Stimulated activated CD4-positive, alpha-beta T cell treated with anti-CD3 and anti-CD28 coated beads, Interleukin-4, amount 100 ng/mL, for 48 hours (primary cell): Measurements from ENCODE around the gene GP5.

Experiments used
- DNase-seq, 2 donors: peaks; one replicate each; pipeline ENCODE4 v3.0.0-alpha.2; 2020; ENCODE audit warnings: low read depth in 2 of 2

The GP5 gene

DNA sequence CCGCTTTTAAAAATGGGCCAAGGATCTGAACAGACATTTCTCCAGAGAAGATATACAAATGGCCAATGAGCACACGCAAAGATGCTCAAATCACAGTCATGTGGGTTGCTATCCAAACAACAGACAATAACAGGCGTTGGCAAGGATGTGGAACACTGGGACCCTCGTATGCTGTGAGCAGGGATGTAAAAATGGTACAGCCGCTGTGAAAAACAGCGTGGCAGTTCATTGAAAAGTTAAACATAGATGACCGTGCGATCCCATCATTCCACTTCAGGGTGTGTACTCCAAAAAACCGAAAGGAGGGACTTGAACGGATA lies 22.9 kb downstream of the GP5 start:
- no peak for DNase-seq

- DNase-seq, result no peak
Measured at GRCh38 chr3:194375473-194376240, 23.4 kb downstream of the GP5 start.

DNA sequence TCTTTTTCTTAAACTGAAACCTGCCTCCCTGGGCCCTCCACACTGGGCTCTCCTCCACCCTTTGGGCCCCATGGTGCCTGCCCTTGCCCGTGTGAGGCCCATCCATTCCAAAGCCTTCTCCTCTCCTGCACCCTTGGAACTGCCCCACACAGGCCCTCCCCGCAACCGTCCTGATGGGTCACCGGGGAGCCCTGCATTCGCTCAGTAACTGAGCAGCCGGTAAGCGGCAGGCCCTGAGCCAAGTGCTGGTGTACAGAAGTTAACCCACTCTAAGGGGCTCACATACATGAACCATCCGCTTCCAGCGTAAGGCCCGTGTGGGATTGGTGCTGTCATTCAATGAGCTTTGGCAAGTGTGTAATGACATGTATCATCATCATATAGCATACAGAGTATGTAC lies 24.1 kb downstream of the GP5 start:
- DNase-seq, result no peak

DNA sequence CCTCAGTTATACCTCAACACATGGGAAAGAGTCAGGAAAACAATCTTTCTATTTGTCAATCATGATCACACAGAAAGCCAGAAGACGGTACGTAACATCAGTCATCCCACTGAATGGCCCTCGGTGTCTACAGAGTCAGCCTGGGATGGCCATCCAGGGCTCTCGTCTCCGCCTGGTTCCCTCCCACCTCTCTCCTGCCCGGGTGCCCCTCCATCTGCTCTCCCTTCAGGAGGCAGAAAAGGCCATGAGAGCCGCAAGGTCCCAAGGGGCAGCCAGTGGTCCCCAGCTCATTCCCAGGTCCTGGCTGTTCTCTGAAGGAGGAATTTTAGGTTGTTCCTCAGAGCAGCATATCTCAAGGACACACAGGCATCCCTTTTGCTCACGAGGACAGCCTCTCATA lies 25.2 kb downstream of the GP5 start:
- no peak for DNase-seq

- no peak for DNase-seq
Measured at GRCh38 chr3:194373028-194373427, 26.0 kb downstream of the GP5 start.

DNA sequence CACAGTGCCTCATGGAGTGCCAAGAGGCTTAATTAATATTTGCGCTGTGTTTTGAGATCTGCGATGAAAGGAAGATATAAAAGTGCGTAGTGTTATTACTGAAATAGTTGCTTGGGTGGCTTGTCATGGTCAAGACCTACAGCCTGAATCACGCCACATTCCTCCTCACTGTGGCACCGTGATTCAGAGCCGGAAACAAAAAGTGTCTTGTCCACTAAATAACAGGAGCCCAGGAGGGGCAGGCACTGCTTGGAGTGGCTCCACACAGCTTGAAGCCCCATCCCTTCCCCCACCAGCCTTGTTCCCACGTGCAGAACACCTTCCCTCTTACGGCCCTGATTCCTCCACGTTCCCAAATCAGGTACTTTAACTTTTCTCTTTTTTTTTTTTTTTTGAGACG lies 28.3 kb downstream of the GP5 start:
- no peak for DNase-seq

DNA sequence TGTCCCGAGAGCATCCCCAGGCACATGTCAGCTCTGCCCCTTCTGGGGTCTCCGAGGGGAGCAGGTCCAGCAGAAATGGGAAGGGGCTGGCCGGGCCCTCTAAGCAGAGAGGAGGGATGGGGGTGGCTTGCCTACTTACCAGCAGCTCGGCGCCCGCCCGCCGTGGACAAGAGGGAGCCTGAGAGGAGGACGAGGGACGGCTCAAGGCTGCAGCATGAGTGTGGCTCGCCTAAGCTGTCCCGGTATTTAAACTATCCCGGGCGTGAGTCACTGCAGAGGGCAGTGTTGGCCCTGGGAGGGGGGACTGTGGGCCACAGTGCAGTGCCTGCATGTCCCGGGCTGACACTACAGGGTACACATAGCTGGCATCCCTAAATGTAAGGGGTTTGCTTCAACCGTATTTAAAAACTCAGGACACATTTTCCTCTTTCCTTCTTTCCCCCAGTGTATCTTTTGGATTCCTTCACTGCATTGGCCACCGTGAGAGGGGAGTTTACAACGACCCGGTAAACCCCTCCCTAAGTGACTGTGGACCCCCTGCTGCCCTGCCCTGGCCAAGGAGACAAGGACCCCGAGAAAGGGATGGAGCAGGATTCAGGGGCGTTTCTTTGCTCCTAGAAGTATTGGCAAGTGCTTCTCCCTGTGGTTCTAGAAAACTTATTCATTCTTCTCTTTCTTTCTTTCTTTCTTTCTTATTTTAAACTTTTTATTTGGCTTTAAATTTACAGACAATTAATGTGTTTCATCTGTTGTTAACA lies 29.4 kb downstream of the GP5 start, which contains the start of gene LRRC15:
LRRC15 (minus strand) TSS at position 222 of the 758 bp plus-strand sequence. CDS start 8,700 bp downstream, outside the sequence.
- no peak for DNase-seq

DNA sequence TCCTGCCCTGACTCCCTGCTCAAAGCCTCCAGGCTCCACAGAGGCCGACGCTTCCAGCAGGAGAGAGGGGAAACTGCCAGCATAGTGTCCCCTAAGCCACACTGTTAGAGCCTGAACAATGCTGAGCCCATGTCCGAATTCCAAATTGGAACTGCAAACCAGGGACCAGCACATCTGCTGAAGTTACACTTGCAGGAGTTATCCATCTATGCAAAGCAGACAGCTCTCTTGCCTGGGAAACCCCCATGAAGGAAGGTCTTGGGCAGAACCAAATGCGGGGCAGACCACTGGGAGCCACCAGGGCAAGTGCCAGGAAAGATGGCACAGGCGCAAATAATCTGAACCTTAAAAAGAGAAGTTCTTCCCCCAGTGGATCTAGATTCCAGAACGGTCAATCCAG lies 30.1 kb downstream of the GP5 start:
- DNase-seq, result no peak

- no peak for DNase-seq
Measured at GRCh38 chr3:194367992-194368841, 30.8 kb downstream of the GP5 start.

DNA sequence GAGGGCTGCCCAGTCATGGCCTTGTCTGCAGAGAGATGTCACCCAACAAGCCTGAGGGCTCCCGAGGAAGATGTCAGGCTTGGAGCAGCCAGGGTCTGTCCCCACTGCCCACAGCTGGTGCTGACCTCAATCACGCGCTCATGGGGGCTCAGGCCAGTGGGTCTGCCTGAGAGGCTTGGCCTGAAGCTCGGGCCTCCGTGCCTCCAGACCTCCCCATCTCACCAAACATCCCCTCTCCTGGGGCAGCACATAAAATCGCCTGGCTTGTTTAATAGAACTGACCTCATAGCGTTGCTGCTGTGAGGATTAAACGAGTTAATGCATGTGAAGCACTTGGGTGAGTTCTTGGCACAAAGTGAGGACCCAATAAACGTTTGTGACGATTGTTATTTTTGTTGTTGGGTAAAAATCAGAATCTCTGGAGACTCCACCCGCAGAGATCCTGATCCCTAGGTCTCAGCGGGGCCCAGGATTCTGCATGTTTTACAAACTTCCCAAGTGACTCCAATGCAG lies 33.0 kb downstream of the GP5 start:
- no peak for DNase-seq

DNA sequence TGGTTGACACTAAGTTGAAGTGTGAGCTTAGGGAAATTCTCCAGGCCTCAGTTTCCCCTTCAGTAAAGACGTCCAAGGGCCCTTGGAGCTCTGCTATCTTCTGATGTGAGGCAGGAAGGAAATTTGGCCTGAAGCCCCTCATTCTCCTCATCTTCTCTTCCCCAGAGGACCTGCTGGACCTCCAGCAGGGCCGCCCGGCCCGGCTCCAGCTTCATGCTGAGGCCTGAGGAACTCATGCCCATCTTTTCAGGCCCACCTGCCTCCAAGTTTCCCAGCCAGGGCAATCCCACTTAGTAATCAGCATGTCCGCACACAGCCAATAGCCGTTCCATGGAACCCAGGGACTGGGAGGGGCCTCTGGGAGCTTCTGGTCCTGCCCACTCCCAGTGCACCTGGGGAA lies 33.5 kb downstream of the GP5 start:
- DNase-seq, result no peak

- no peak for DNase-seq
Measured at GRCh38 chr3:194364652-194365434, 34.2 kb downstream of the GP5 start.

DNA sequence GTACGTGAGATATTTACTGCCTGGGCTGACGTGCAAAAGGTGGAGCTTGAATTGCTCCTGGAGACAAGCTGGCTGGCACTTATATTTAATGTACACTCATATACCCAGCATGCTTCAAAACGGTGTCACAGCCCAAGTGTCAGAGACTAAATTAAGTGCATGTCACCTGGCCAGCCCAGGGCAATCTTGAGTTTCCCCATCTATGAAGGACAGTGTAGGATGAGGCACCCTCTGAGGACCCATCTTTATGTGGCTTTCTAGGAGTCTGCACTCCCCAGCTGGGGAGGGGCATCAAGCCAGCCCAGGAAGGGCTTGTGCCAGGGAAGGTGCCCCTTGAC lies 34.8 kb downstream of the GP5 start:
- no peak for DNase-seq

DNA sequence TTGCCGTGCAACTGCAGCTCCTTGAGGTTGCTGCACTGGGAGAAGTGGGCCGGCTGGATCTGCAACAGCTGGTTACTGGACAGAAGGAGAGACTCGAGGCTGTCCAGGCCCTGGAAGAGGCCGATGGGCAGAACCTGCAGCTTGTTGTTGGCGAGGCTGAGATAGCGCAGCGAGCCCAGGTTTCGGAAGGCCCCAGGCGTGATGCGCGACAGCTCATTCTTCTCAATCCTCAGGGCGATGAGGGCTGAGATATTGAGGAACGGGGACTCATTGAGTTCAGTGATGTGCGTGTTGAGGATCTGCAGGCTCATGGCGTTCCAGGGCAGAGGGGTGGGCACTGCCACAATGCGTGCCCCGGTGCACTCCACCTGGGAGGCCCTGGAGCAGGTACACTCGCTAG lies 38.5 kb downstream of the GP5 start:
- no peak for DNase-seq

- DNase-seq, result no peak
Measured at GRCh38 chr3:194357681-194358080, 41.4 kb downstream of the GP5 start.

GRCh38 chr3:194355379-194355778 lies 43.7 kb downstream of the GP5 start:
- DNase-seq, result no peak

- DNase-seq, result no peak
Measured at GRCh38 chr3:194354315-194354714, 44.8 kb downstream of the GP5 start.

- no peak for DNase-seq
Measured at GRCh38 chr3:194352667-194353246, 46.3 kb downstream of the GP5 start.

GRCh38 chr3:194351952-194352536 lies 47.0 kb downstream of the GP5 start:
- DNase-seq, result no peak

DNA sequence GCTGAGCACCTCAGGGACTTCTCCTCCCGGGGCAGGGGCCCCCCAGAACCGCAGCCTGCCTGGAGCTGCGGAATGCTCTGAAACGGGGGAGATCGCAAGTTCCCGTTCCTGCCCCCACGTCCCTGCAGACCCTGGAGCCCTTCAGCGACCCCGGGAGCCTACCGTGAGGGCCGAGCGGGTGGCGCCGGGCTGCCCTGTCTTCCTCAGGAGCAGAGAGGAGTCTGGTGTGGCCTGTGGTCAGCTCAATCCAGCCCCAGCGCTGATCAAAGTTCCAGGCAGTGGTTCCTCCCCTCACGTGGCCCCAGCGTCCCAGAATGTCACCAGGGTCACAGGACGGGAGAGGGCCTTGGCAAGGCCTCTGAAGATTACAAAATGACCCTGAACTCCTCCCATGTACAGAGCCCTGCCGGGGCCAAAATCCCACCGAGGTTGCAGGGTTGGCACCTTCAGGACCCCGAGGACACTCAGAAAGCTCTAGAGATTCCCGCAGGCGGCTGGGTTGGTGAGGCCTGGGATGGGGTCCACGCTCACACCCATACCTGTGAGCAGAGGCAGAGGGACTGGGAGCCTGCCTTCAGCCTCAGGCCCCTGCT lies 47.9 kb downstream of the GP5 start, which contains the start of gene CPN2:
CPN2 (minus strand) TSS at position 249 of the 593 bp plus-strand sequence. CDS start 8,626 bp downstream, outside the sequence.
- no peak for DNase-seq
